SK-N-SH treated with all-trans-retinoic acid at 6 μM for 48 hours (cell line): ENCODE results near the gene GPR61.

ENCODE experiments used
- ATAC-seq: fragments of 200-7000 bp; cut with Tn5 transposase; 3 replicates; pipeline ENCODE4 v1.9.1; 2020; ENCODE audit warnings: mild to moderate bottlenecking, moderate library complexity
- ARNTL ChIP-seq: fragments of 450-650 bp; formaldehyde crosslinking; IDR thresholded peaks from 2 replicates; pipeline ENCODE4 v1.5.0; 2020; ENCODE audit warnings: low read depth, mild to moderate bottlenecking, moderate library complexity, borderline replicate concordance
- BACH2 ChIP-seq: fragments of 250-450 bp; sonication (Bioruptor Pico); IDR thresholded peaks from 2 replicates; pipeline ENCODE4 v1.9.0; 2021; ENCODE audit warnings: mild to moderate bottlenecking, borderline replicate concordance
- CSDC2 ChIP-seq: fragments of 250-450 bp; sonication (Bioruptor Pico); IDR thresholded peaks from 2 replicates; pipeline ENCODE4 v1.5.0; 2020; ENCODE audit warnings: mild to moderate bottlenecking, moderate library complexity
- ESRRG ChIP-seq: fragments of 250-450 bp; sonication (Bioruptor Pico); IDR thresholded peaks from 2 replicates; pipeline ENCODE4 v1.6.1; 2021; ENCODE audit warnings: mild to moderate bottlenecking
- GLIS3 ChIP-seq: fragments of 250-450 bp; sonication (Bioruptor Pico); IDR thresholded peaks from 2 replicates; pipeline ENCODE4 v1.5.0; 2020; ENCODE audit warnings: mild to moderate bottlenecking, moderate library complexity
- OSR1 ChIP-seq: fragments of 250-450 bp; sonication (Bioruptor Pico); IDR thresholded peaks from 2 replicates; pipeline ENCODE4 v1.8.0; 2022; ENCODE audit warnings: moderate library complexity, mild to moderate bottlenecking, inconsistent platforms
- PPARA ChIP-seq: fragments of 250-450 bp; sonication (Bioruptor Pico); IDR thresholded peaks from 2 replicates; pipeline ENCODE4 v1.5.0; 2020; ENCODE audit warnings: mild to moderate bottlenecking, borderline replicate concordance
- RARB ChIP-seq: fragments of 250-450 bp; sonication (Bioruptor Pico); IDR thresholded peaks from 2 replicates; pipeline ENCODE4 v1.8.0; 2021; ENCODE audit warnings: mild to moderate bottlenecking, moderate library complexity
- TOX ChIP-seq: fragments of 250-450 bp; sonication (Bioruptor Pico); IDR thresholded peaks from 2 replicates; pipeline ENCODE4 v1.8.0; 2021; ENCODE audit warnings: mild to moderate bottlenecking, moderate library complexity, borderline replicate concordance
- ZC3H10 ChIP-seq: fragments of 250-450 bp; sonication (Bioruptor Pico); IDR thresholded peaks from 2 replicates; pipeline ENCODE4 v1.5.1; 2021; ENCODE audit warnings: mild to moderate bottlenecking, moderate library complexity
- ZFP30 ChIP-seq: fragments of 450-650 bp; formaldehyde crosslinking; IDR thresholded peaks from 2 replicates; pipeline ENCODE4 v1.5.0; 2022; ENCODE audit warnings: mild to moderate bottlenecking, moderate library complexity
- ZNF565 ChIP-seq: fragments of 450-650 bp; formaldehyde crosslinking; conservative IDR thresholded peaks from 2 replicates; pipeline ENCODE4 v1.5.0; 2020; ENCODE audit warnings: low read depth, mild to moderate bottlenecking, moderate library complexity
- ZNF70 ChIP-seq: fragments of 450-650 bp; formaldehyde crosslinking; IDR thresholded peaks from 2 replicates; pipeline ENCODE4 v1.5.0; 2020; ENCODE audit warnings: mild to moderate bottlenecking, moderate library complexity
- ZNF8 ChIP-seq: fragments of 450-650 bp; formaldehyde crosslinking; IDR thresholded peaks from 2 replicates; pipeline ENCODE4 v1.5.0; 2020; ENCODE audit warnings: mild to moderate bottlenecking, moderate library complexity
- TF ChIP-seq, protein P1 (sequence below): fragments of 250-450 bp; sonication (Bioruptor Pico); IDR thresholded peaks from 2 replicates; pipeline ENCODE4 v1.5.1; 2021; ENCODE audit warnings: mild to moderate bottlenecking, moderate library complexity
- TF ChIP-seq, protein P2 (sequence below): fragments of 250-450 bp; sonication (Bioruptor Pico); IDR thresholded peaks from 2 replicates; pipeline ENCODE4 v1.8.0; 2020; ENCODE audit warnings: mild to moderate bottlenecking, moderate library complexity, borderline replicate concordance
- TF ChIP-seq, protein P3 (sequence below): fragments of 250-450 bp; sonication (Bioruptor Pico); IDR thresholded peaks from 2 replicates; pipeline ENCODE4 v1.5.0; 2020; ENCODE audit warnings: mild to moderate bottlenecking, moderate library complexity
- TF ChIP-seq, protein P4 (sequence below): fragments of 250-450 bp; sonication (Bioruptor Pico); IDR thresholded peaks from 2 replicates; pipeline ENCODE4 v1.5.1; 2020; ENCODE audit warnings: low read depth, mild to moderate bottlenecking, moderate library complexity

GPR61 gene

DNA sequence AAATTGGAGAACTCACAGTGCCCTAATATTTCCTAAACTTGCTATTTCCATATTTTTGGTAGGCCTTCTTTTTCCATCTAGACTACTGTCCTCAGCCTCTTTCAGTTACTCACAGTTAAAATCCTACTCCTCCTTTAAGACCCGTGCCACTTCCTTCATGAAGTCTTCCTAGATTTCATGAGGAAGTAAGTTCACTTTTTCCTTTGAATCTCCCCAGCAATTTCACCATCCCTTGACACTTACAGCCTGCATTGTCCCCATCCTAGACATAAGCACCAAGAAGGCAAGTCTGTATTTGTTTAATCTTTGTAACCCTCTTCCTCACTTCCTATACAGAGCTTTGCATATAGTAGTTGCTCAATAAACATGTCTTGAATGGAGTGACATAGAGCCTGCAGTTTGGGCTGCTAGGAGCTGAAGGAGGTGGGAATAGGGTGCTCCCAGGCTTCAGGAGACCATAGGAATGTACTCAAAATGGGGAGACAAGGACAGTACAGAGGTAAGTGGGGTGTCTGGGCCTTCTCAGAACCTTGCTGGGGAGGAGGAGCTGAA lies 5.3 kb upstream of the GPR61 start:
- no peak for ATAC-seq
- no peak for TF ChIP-seq GLIS3
- no peak for TF ChIP-seq CSDC2 (CRISPR knock-in tag)
- TF ChIP-seq, protein P1, sequence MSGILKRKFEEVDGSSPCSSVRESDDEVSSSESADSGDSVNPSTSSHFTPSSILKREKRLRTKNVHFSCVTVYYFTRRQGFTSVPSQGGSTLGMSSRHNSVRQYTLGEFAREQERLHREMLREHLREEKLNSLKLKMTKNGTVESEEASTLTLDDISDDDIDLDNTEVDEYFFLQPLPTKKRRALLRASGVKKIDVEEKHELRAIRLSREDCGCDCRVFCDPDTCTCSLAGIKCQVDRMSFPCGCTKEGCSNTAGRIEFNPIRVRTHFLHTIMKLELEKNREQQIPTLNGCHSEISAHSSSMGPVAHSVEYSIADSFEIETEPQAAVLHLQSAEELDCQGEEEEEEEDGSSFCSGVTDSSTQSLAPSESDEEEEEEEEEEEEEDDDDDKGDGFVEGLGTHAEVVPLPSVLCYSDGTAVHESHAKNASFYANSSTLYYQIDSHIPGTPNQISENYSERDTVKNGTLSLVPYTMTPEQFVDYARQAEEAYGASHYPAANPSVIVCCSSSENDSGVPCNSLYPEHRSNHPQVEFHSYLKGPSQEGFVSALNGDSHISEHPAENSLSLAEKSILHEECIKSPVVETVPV (CRISPR knock-in tag): no peak
- TF ChIP-seq, protein P2, sequence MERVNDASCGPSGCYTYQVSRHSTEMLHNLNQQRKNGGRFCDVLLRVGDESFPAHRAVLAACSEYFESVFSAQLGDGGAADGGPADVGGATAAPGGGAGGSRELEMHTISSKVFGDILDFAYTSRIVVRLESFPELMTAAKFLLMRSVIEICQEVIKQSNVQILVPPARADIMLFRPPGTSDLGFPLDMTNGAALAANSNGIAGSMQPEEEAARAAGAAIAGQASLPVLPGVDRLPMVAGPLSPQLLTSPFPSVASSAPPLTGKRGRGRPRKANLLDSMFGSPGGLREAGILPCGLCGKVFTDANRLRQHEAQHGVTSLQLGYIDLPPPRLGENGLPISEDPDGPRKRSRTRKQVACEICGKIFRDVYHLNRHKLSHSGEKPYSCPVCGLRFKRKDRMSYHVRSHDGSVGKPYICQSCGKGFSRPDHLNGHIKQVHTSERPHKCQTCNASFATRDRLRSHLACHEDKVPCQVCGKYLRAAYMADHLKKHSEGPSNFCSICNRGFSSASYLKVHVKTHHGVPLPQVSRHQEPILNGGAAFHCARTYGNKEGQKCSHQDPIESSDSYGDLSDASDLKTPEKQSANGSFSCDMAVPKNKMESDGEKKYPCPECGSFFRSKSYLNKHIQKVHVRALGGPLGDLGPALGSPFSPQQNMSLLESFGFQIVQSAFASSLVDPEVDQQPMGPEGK (CRISPR knock-in tag): no peak
- TF ChIP-seq ZC3H10: no peak
- TF ChIP-seq, protein P3, sequence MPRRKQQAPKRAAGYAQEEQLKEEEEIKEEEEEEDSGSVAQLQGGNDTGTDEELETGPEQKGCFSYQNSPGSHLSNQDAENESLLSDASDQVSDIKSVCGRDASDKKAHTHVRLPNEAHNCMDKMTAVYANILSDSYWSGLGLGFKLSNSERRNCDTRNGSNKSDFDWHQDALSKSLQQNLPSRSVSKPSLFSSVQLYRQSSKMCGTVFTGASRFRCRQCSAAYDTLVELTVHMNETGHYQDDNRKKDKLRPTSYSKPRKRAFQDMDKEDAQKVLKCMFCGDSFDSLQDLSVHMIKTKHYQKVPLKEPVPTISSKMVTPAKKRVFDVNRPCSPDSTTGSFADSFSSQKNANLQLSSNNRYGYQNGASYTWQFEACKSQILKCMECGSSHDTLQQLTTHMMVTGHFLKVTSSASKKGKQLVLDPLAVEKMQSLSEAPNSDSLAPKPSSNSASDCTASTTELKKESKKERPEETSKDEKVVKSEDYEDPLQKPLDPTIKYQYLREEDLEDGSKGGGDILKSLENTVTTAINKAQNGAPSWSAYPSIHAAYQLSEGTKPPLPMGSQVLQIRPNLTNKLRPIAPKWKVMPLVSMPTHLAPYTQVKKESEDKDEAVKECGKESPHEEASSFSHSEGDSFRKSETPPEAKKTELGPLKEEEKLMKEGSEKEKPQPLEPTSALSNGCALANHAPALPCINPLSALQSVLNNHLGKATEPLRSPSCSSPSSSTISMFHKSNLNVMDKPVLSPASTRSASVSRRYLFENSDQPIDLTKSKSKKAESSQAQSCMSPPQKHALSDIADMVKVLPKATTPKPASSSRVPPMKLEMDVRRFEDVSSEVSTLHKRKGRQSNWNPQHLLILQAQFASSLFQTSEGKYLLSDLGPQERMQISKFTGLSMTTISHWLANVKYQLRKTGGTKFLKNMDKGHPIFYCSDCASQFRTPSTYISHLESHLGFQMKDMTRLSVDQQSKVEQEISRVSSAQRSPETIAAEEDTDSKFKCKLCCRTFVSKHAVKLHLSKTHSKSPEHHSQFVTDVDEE (CRISPR knock-in tag): no peak
- TF ChIP-seq TOX (CRISPR knock-in tag): no peak
- no peak for TF ChIP-seq ZNF565 (CRISPR knock-in tag)
- no peak for TF ChIP-seq ZFP30 (CRISPR knock-in tag)

DNA sequence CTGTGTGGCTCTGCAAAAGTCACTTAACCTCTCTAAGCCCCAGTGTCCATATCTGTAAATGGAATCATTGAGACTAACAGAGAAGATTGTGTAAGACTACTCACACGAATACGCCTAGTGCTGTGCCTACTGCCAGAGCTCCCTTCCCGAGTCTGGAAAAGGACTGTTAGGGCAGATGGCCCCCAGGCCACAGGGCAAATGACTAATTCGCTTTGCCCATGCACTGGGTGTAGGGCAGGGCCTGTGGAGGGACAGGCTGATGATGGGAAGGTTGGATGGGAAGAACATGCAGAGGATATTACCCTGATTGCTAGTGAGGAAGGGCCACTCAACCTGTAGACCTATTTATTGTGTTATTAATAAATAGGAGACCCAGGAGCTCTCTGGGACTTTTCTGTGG lies 4.2 kb upstream of the GPR61 start:
- no peak for TF ChIP-seq PPARA (CRISPR knock-in tag)
- no peak for TF ChIP-seq ZNF8
- TF ChIP-seq ARNTL (CRISPR knock-in tag): no peak
- no peak for TF ChIP-seq TOX (CRISPR knock-in tag)
- TF ChIP-seq, protein P1 (CRISPR knock-in tag): no peak
- no peak for TF ChIP-seq OSR1 (CRISPR knock-in tag)
- ATAC-seq: no peak

DNA sequence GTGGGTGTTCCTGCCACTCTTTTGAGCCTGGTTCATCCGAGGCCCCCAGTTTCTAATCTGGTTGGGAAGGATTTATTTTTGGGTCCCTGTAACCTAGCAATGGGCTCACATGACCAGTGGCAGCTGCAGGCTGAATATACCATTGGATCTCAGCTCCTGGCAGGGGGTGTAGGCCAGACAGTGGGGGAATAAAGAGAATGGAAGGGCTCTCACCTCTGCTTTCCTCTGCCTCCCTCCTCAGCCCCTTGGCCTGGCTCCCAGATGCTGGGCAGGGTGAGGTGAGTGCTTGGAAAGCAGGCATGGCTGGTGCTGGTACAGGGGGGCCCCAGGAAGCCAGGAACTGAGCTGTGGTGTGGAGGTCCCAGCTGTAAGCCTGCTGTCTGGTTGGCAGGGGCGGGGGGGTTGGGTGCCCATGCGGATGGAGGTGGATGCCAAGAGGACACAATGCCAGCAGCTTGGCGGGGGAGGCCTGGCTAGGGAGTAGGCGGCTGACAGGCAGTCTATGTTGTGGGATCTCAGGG lies 3.6 kb upstream of the GPR61 start:
- ATAC-seq: no peak

More for the DNA sequence above, 3.6 kb upstream of the GPR61 start:
- TF ChIP-seq, protein P3 (CRISPR knock-in tag): no peak
- no peak for TF ChIP-seq CSDC2 (CRISPR knock-in tag)
- TF ChIP-seq ESRRG (CRISPR knock-in tag): no peak
- TF ChIP-seq, protein P2 (CRISPR knock-in tag): no peak
- no peak for TF ChIP-seq ZC3H10
- no peak for TF ChIP-seq BACH2
- TF ChIP-seq ZNF70 (CRISPR knock-in tag): no peak
- TF ChIP-seq, protein P4, sequence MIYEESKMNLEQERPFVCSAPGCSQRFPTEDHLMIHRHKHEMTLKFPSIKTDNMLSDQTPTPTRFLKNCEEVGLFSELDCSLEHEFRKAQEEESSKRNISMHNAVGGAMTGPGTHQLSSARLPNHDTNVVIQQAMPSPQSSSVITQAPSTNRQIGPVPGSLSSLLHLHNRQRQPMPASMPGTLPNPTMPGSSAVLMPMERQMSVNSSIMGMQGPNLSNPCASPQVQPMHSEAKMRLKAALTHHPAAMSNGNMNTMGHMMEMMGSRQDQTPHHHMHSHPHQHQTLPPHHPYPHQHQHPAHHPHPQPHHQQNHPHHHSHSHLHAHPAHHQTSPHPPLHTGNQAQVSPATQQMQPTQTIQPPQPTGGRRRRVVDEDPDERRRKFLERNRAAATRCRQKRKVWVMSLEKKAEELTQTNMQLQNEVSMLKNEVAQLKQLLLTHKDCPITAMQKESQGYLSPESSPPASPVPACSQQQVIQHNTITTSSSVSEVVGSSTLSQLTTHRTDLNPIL (CRISPR knock-in tag): no peak
- no peak for TF ChIP-seq ZNF8
- TF ChIP-seq TOX (CRISPR knock-in tag): no peak
- TF ChIP-seq GLIS3: no peak
- no peak for TF ChIP-seq RARB (CRISPR knock-in tag)
- TF ChIP-seq, all 23 proteins: peak for 0
